ENCODE results near the gene LIPG.
"Not testable (repeated sequence)": the region's sequence is repeated elsewhere in the genome, so short reads cannot be mapped to it uniquely, and the experiment has no call there.

LIPG gene

GRCh38 chr18:49572611-49573345 lies 10.9 kb downstream of the LIPG start:
- ATAC-seq = no peak
- TF ChIP-seq TSHZ2 (CRISPR knock-in tag; IDR thresholded peaks at IDR 0.05) (no peak), ZFP3 (CRISPR knock-in tag; IDR thresholded peaks at IDR 0.05) (no peak), CSRNP3 (CRISPR knock-in tag; IDR thresholded peaks at IDR 0.05) (no peak)

GRCh38 chr18:49573835-49574234 lies 12.0 kb downstream of the LIPG start:
- no peak for TF ChIP-seq TOX (CRISPR knock-in tag; IDR thresholded peaks at IDR 0.05; ENCODE audit: borderline replicate concordance)
- no peak for ATAC-seq

- not testable (repeated sequence) for ATAC-seq
Observed at GRCh38 chr18:49579041-49579440, 17.2 kb downstream of the LIPG start.

GRCh38 chr18:49579583-49579982 lies 17.7 kb downstream of the LIPG start:
- not testable (repeated sequence) for ATAC-seq

GRCh38 chr18:49580279-49580678 lies 18.4 kb downstream of the LIPG start:
- ATAC-seq = no peak
- TF ChIP-seq ZNF565 (CRISPR knock-in tag; conservative IDR thresholded peaks at IDR 0.05; ENCODE audit: low read depth) (no peak), TSHZ2 (CRISPR knock-in tag; IDR thresholded peaks at IDR 0.05) (no peak), ZFP30 (CRISPR knock-in tag; IDR thresholded peaks at IDR 0.05) (no peak), RARB (CRISPR knock-in tag; IDR thresholded peaks at IDR 0.05) (no peak), BACH2 (CRISPR knock-in tag; IDR thresholded peaks at IDR 0.05; ENCODE audit: borderline replicate concordance) (no peak), TCF4 (CRISPR knock-in tag; IDR thresholded peaks at IDR 0.05; ENCODE audit: borderline replicate concordance) (no peak), OSR1 (CRISPR knock-in tag; IDR thresholded peaks at IDR 0.05) (no peak), ZFP3 (CRISPR knock-in tag; IDR thresholded peaks at IDR 0.05) (no peak), POU6F1 (CRISPR knock-in tag; IDR thresholded peaks at IDR 0.05; ENCODE audit: borderline replicate concordance, low read depth) (no peak)

- no peak for ATAC-seq
- TF ChIP-seq CSRNP3 (CRISPR knock-in tag; IDR thresholded peaks at IDR 0.05) = no peak
- TF ChIP-seq ZNF565 (CRISPR knock-in tag; conservative IDR thresholded peaks at IDR 0.05; ENCODE audit: low read depth) = no peak
- no peak for TF ChIP-seq BACH2 (CRISPR knock-in tag; IDR thresholded peaks at IDR 0.05; ENCODE audit: borderline replicate concordance)
- TF ChIP-seq TCF4 (CRISPR knock-in tag; IDR thresholded peaks at IDR 0.05; ENCODE audit: borderline replicate concordance) = no peak
- TF ChIP-seq ESRRG (CRISPR knock-in tag; IDR thresholded peaks at IDR 0.05) = no peak
- TF ChIP-seq OSR1 (CRISPR knock-in tag; IDR thresholded peaks at IDR 0.05) = no peak
- TF ChIP-seq SNAI2 (CRISPR knock-in tag; IDR thresholded peaks at IDR 0.05) = no peak
- TF ChIP-seq CSDC2 (CRISPR knock-in tag; IDR thresholded peaks at IDR 0.05) = no peak
Observed at GRCh38 chr18:49581371-49581770, 19.5 kb downstream of the LIPG start.

Measured in SK-N-SH treated with all-trans-retinoic acid at 6 μM for 48 hours (cell line).